Tibial nerve (tissue), 4 donors: Measurements from ENCODE around the gene PRRC2B. TPM values are rescaled to one million over a fixed set of nuclear protein-coding genes. Genes with fewer than 3 reads are reported as not detected.

Source experiments
- DNase-seq, 2 donors: peaks; one replicate each; pipeline ENCODE4 v3.0.0-alpha.2; 2019; ENCODE audit warnings: low spot score in 2 of 2
- H3K27ac ChIP-seq, 4 donors: fragments of 200-600 bp; sonication (generic) in 3 of 4; one replicate each; pipeline ENCODE4 v1.5.1; 2017 to 2019; ENCODE audit warnings: mild to moderate bottlenecking in 1 of 4
- H3K27me3 ChIP-seq, 2 donors: fragments of 200-600 bp; sonication (generic) in 1 of 2; one replicate each; pipeline versions ENCODE4 v1.5.1 to v1.6.0; 2017 to 2019
- H3K36me3 ChIP-seq, 3 donors: fragments of 200-600 bp; sonication (generic); one replicate each; pipeline ENCODE4 v1.5.1; 2018 to 2019
- H3K4me1 ChIP-seq, 4 donors: fragments of 200-600 bp; sonication (generic) in 3 of 4; one replicate each; pipeline ENCODE4 v1.5.1; 2017 to 2019
- H3K4me3 ChIP-seq, 4 donors: fragments of 200-600 bp; sonication (generic) in 3 of 4; one replicate each; pipeline ENCODE4 v1.5.1; 2017 to 2019; ENCODE audit warnings: mild to moderate bottlenecking in 1 of 4, moderate library complexity in 1 of 4
- H3K9me3 ChIP-seq, 4 donors: fragments of 200-600 bp; sonication (generic) in 3 of 4; one replicate each; pipeline ENCODE4 v1.5.1; 2017 to 2019
- EP300 ChIP-seq, 2 donors: sonication (generic); formaldehyde crosslinking; IDR thresholded peaks; one replicate each; pipeline ENCODE4 v1.6.1; 2017; ENCODE audit warnings: antibody characterized with exemption in 2 of 2, mild to moderate bottlenecking in 1 of 2
- POLR2A ChIP-seq, 2 donors: fragments of 450-650 bp; IDR thresholded peaks; one replicate each; pipeline ENCODE4 v1.6.1; 2017; ENCODE audit warnings: antibody characterized with exemption in 2 of 2, mild to moderate bottlenecking in 2 of 2, moderate library complexity in 2 of 2
- WGBS, 2 donors: methylation state at CpG; one replicate each; pipeline ENCODE4 v1.1.5; 2018; 5-methylcytosine and 5-hydroxymethylcytosine counted together
- total RNA-seq, 4 donors: library from RNA; depleted of rRNA; stranded (reverse); fragments of >200 nt; gene quantifications; one replicate each; pipeline ENCODE4 v1.1.0, GENCODE V29; 2016
- TF ChIP-seq, protein P1 (sequence below), 5 experiments: fragments of 200-600 bp in 3 of 5; fragments of 450-650 bp in 2 of 5; sonication (generic) in 3 of 5; IDR thresholded peaks; one replicate each; pipeline ENCODE4 v1.5.1; 2016 to 2019; ENCODE audit warnings: antibody characterized with exemption in 5 of 5, mild to moderate bottlenecking in 3 of 5, moderate library complexity in 2 of 5

PRRC2B gene
- total RNA-seq, 4 donors from 2014 or later = 94.8 to 236 (median 174) TPM

GRCh38 chr9:131487001-131487400 lies 93.1 kb downstream of the PRRC2B start:
- Histone ChIP-seq H3K4me1 (no peaks in the 10 kb centered on the region), H3K4me3 (no peak overlapping the region), H3K36me3 (peaks cover 8 to 100% (median 71%) of the 10 kb centered on the region in 3 donors), H3K9me3 (no peaks in the 10 kb centered on the region), H3K27me3 (no peaks in the 10 kb centered on the region), H3K27ac (no peak overlapping the region)
- TF ChIP-seq, protein P1, sequence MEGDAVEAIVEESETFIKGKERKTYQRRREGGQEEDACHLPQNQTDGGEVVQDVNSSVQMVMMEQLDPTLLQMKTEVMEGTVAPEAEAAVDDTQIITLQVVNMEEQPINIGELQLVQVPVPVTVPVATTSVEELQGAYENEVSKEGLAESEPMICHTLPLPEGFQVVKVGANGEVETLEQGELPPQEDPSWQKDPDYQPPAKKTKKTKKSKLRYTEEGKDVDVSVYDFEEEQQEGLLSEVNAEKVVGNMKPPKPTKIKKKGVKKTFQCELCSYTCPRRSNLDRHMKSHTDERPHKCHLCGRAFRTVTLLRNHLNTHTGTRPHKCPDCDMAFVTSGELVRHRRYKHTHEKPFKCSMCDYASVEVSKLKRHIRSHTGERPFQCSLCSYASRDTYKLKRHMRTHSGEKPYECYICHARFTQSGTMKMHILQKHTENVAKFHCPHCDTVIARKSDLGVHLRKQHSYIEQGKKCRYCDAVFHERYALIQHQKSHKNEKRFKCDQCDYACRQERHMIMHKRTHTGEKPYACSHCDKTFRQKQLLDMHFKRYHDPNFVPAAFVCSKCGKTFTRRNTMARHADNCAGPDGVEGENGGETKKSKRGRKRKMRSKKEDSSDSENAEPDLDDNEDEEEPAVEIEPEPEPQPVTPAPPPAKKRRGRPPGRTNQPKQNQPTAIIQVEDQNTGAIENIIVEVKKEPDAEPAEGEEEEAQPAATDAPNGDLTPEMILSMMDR (IDR thresholded peaks at IDR 0.05) = no peak
- TF ChIP-seq POLR2A (IDR thresholded peaks at IDR 0.05) (no peak), EP300 (IDR thresholded peaks at IDR 0.05) (no peak)
- DNase-seq = no peak
- WGBS, 2 donors = 90 to 93% methylated on average over 7 to 9 of the region's 9 CpGs

DNA sequence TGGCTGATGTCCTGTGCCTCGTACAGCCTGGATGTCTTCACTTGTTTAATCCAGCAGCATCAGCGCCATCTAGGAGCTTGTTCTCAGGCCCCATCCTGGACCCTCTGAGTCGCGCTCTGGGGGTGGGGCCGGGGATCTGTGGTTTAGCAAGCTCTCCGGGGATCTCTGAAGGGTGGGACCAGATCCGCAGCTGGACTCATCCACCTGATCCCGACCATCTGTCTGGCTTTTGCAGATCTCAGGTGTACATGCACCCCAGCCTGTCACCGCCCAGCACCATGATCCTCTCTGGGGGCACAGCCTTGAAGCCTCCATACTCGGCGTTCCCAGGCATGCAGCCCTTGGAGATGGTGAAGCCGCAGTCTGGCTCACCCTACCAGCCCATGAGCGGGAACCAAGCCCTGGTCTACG lies 93.7 kb downstream of the PRRC2B start:
- Histone ChIP-seq H3K27ac (no peak overlapping the region), H3K4me1 (no peaks in the 10 kb centered on the region), H3K27me3 (no peaks in the 10 kb centered on the region), H3K36me3 (peaks cover 3 to 100% (median 71%) of the 10 kb centered on the region in 3 donors), H3K4me3 (no peak overlapping the region), H3K9me3 (no peaks in the 10 kb centered on the region)
- no peak for DNase-seq
- WGBS, 2 donors = 76 to 77% methylated on average over 14 of the region's 14 CpGs
- TF ChIP-seq EP300 (IDR thresholded peaks at IDR 0.05) = no peak
- TF ChIP-seq POLR2A (IDR thresholded peaks at IDR 0.05) = no peak
- TF ChIP-seq, protein P1 (IDR thresholded peaks at IDR 0.05) = no peak

DNA sequence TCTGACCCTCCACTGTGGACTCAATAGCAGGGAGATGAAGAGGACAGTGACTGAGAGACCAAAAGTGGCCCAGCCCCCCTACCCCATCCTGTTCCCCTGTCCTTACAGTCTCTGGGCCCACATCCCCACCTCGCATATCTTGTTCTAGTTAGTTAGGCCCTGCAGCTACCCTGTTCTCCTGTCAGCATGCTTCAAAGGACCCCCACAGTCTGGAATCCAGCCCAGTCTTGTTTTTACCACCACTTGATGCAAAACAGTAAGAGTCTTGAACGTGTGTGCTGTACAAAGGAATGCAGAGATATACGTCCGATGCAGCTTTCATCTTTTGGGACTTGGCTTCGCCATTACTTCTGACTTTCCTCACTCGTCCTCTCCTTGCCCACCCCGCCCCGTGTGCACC lies 96.6 kb downstream of the PRRC2B start:
- no peak overlapping the region for H3K4me3 ChIP-seq
- no peaks in the 10 kb centered on the region for H3K4me1 ChIP-seq
- H3K27ac ChIP-seq = no peak overlapping the region
- WGBS, 2 donors = 66 to 71% methylated on average over 8 of the region's 8 CpGs
- H3K36me3 ChIP-seq = peaks cover 2 to 100% (median 57%) of the 10 kb centered on the region in 3 donors
- DNase-seq = no peak
- no peaks in the 10 kb centered on the region for H3K27me3 ChIP-seq
- TF ChIP-seq EP300 (IDR thresholded peaks at IDR 0.05) (no peak), POLR2A (IDR thresholded peaks at IDR 0.05) (no peak)
- TF ChIP-seq, protein P1 (IDR thresholded peaks at IDR 0.05) = no peak
- no peaks in the 10 kb centered on the region for H3K9me3 ChIP-seq

- TF ChIP-seq, protein P1 (IDR thresholded peaks at IDR 0.05) = no peak
- TF ChIP-seq POLR2A (IDR thresholded peaks at IDR 0.05) (no peak), EP300 (IDR thresholded peaks at IDR 0.05) (no peak)
- 91 to 94% methylated on average over 20 of the region's 20 CpGs for WGBS, 2 donors
- DNase-seq = no peak
- Histone ChIP-seq H3K27ac (no peak overlapping the region), H3K36me3 (peaks cover 2 to 100% (median 50%) of the 10 kb centered on the region in 3 donors), H3K9me3 (no peaks in the 10 kb centered on the region), H3K4me1 (no peaks in the 10 kb centered on the region), H3K4me3 (no peak overlapping the region), H3K27me3 (no peaks in the 10 kb centered on the region)
Observed at GRCh38 chr9:131491001-131491710, 97.3 kb downstream of the PRRC2B start.

DNA sequence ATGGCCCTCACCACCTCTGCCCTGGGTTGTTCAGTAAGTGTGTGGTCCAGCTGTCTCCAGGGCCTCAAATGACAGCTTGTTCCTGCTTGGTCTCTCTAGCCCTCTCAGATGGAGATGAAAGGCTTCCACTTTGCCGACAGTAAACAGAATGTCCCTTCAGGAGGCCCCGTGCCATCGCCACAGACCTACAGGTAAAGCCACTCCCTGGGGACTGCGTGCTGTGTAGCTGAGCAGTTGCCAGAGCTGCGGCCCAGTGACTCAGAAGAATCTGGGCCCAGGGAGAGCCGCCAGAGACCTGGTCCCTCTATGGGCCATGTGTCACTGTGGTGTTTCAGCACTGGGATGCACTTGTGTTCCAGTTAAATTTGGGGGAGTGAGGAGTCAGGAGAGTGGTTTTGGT lies 98.2 kb downstream of the PRRC2B start:
- no peaks in the 10 kb centered on the region for H3K27me3 ChIP-seq
- no peaks in the 10 kb centered on the region for H3K9me3 ChIP-seq
- no peak overlapping the region for H3K27ac ChIP-seq
- TF ChIP-seq EP300 (IDR thresholded peaks at IDR 0.05) (no peak), POLR2A (IDR thresholded peaks at IDR 0.05) (no peak)
- TF ChIP-seq, protein P1 (IDR thresholded peaks at IDR 0.05) = no peak
- WGBS, 2 donors = 81 to 91% methylated on average over 6 of the region's 6 CpGs
- DNase-seq = no peak
- H3K4me3 ChIP-seq = no peak overlapping the region
- no peaks in the 10 kb centered on the region for H3K4me1 ChIP-seq
- H3K36me3 ChIP-seq = peaks cover 2 to 100% (median 49%) of the 10 kb centered on the region in 3 donors
